ENCODE results near the gene SLC43A2.
"Not testable (repeated sequence)": the region's sequence is repeated elsewhere in the genome, so short reads cannot be mapped to it uniquely, and the experiment has no call there.

Gene SLC43A2

GRCh38 chr17:1627982-1628855 is at the start of gene SLC43A2:
Gene SLC43A2 (minus strand): TSS chr17:1628834. CDS start chr17:1627874, 960 bp downstream.
- peak; percentile 89 for DNase-seq (ENCODE audit: low spot score)

DNA sequence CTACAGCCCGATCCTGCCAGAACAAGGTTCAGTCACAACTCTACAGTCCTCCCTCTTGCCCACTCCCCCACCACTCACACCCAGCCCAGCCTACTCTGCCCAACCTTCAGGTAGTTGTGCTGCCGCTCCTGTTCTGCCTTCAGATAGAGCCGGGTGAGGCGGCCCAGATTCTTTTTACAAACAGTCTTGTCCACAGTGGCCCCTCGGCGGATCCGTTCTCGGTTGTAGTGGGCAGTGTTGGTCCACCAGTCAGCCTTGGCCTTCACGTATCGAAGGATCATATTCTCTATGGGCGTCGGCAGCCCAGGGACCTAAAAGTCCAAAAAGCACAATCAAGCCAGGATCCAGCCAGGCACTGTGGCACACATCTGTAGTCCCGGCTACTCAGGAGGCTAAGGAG is 47.8 kb upstream of the SLC43A2 start:
- no peak for DNase-seq (ENCODE audit: low spot score)

DNA sequence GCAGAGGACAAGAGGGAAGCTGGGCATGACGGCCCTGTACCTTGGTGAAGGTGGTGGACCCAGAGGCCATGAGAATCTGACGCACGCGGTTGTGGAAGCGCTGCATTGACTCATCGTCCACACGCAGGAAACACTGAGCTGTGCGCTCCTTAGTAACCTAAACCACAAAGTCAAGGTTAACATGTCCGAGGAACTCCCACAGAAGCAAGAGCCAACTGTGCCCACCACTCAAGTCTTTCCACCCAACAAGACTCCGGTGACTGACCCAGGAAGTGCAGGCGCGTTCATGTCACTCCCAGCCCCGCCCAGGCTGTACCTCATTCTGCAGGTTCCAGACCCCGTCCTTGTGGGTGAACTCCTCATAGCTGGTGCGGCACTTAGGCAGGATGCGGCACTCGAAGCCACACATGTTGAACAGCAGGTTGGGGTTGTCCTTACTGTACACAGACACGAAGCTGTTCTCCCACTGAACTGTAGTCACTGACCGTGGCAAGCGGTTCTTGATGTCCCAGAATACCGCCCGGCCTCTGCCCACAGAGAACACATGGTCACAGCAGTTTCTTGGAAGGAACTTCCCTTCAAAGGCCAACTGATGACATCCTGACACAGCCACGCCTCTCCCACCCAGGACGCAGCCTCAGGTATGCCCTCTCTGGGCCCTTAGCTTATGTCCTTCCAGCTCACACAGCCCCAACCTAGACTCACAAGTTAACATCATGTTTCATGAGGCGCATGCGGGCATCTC is 44.6 kb upstream of the SLC43A2 start:
- DNase-seq (ENCODE audit: low spot score): peak; percentile 63

DNA sequence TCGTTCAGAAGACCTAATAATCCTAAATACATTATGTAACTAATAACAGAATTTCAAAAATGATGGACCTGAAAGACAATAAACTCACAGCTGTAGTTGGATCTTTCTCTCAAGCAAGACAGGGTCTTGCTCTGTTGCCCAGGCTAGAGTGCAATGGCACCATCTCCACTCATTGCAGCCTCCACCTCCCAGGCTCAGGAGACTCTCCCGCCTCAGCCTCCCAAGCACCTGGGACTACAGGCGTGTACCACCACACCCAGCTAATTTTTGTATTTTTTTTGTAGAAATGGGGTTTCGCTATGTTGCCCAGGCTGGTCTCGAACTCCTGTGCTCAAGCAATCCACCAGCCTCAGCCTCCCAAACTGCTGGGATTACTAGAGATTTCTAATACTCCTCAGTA is 35.3 kb upstream of the SLC43A2 start:
- not testable (repeated sequence) for DNase-seq (ENCODE audit: low spot score)

DNA sequence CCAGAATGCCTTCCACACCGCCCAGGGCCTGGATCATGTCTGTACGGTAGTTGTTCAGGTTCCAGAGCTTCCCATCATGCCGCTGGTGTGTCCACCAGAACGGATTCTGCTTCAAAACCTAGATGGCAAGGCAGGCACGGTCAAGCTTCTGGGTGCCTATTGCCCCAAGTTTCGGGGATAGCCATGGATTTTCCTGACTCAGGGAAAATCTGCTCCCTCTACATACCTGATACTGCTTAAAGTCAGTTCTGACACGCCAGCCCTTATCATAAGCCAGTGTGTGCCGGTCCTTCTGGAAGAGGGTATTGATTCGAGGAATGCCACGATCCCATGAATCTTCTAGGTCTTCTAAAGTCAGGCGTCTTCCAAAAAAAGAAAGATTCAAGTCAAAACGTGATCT is 32.4 kb upstream of the SLC43A2 start:
- no peak for DNase-seq (ENCODE audit: low spot score)

- no peak for DNase-seq (ENCODE audit: low spot score)
Measured at GRCh38 chr17:1658100-1658499, 29.5 kb upstream of the SLC43A2 start.

GRCh38 chr17:1653735-1654134 is 25.1 kb upstream of the SLC43A2 start:
- no peak for DNase-seq (ENCODE audit: low spot score)

DNA sequence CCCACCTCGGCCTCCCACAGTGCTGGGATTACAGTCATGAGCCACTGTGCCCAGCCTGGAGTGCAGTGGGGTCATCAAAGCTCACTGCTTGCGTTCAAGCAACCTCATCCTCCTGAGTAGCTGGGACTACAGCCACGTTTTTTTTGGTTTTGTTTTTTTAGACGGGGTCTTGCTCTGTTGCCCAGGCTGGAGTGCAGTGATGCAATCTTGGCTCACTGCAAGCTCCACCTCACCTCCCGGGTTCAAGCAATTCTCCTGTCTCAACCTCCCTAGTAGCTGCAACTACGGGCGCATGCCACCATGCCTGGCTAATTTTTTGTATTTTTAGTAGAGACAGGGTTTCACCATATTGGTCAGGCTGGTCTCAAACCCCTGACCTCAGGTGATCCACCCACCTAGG is 24.2 kb upstream of the SLC43A2 start:
- DNase-seq (ENCODE audit: low spot score): not testable (repeated sequence)

- no peak for DNase-seq (ENCODE audit: low spot score)
Measured at GRCh38 chr17:1651559-1651844, 22.9 kb upstream of the SLC43A2 start.

GRCh38 chr17:1650731-1651558 is 22.3 kb upstream of the SLC43A2 start:
- DNase-seq (ENCODE audit: low spot score): no peak

GRCh38 chr17:1649844-1650501 is 21.3 kb upstream of the SLC43A2 start, which contains the start of gene RILP:
Gene RILP (minus strand): TSS chr17:1649866. CDS start chr17:1649804, 62 bp downstream.
- DNase-seq (ENCODE audit: low spot score): peak; percentile 85

DNA sequence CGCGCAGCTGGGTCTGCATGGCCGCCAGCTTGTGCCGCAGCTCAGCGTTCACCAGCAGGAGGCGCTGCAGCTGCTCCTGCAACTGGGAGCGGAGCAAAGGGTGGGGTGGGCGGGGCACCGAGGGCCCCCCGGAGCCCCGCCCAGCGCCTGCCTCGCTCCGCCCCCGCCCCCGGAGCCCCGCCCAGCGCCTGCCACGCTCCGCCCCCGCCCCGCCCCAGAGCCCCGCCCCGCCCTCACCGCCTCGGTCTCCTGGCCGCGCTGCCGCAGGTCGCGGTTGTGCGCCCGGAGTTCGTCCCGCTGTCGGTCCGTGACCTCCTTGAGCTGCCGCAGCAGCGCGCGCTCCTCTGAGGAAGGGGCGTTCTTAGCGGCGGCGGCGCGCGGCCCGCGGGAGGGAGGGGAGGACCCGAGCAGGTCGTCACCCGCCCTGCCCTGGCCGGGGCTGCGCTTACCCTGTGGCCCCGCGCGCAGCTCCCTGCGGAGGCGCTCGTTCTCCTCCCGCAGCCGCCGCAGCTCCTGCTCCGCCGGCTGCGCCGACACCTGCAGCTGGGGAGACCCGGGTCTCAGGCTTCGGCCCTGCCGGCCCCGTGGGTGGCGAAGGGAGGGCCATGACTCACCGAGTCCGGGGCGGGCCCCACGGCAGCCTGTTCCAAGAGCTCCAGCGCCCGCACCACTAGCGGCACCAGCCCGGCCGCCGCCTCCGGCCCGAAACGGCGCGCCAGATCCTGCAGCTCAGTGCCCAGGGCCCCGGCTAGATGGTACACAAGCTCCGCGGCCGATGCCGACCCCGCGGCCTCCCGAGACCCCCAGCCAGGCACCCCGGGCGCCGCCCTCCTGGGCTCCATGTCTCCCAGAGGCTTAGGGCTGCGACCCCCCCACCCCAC is 20.6 kb upstream of the SLC43A2 start:
- peak; percentile 90 for DNase-seq (ENCODE audit: low spot score)

DNA sequence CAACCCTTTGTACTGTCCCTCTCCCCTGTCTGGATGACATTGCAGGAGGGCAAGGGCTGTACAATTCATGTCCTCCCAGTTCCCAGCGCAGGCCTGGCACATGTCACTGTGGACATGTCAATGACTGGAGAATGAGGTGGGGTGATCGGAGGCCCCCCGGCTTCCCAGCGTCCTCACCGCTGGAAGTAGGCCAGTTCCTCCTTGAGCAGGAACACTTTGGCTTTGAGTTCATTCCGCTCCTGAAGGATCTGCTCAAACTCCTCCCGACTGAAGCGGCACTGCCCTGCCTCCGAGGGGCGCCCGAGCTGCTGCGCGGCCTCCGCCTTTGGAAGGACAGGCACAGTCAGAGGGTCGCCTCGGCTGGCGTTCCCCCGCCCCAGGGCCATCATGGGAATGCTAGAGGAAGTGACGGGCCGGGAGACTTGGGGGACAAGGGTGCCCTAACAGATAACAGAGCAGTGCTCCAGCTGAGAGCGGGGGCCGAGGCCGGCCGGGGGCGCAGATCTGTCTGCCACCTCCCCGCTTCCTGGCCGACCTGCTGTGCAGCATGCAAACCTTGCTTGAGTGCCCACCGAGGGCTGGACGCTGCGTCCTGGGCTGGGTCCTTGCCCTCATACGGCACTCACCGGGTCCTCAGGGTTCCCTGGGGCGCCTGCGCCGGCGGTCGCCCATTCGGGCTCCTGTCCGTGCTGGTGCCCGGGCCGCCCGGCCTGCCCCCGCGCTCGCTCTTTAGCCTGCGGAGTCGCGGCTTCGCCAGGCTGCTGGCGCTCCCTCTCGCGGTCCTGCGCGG is 19.7 kb upstream of the SLC43A2 start:
- peak; percentile 51 for DNase-seq (ENCODE audit: low spot score)

DNA sequence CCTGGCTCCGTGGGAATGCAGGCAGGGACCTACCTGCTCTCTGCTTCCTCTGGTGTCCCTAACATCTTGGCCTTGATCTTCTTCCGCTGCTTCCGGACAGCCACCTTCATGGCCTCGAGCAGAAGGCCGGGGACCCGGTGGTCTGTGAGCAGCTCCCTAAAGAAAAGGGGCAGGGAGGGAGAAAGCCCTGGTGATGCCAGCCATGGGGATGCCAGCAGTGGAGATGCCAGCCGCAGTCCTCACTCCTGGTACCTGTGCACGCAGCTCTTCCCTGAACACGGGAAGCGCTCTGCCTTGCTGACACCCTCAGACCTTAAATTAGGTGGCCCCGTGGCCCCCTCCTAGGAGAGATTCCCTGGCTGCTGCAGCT is 19.2 kb upstream of the SLC43A2 start:
- DNase-seq (ENCODE audit: low spot score): no peak

GRCh38 chr17:1646199-1646875 is 17.7 kb upstream of the SLC43A2 start:
- DNase-seq (ENCODE audit: low spot score): no peak

DNA sequence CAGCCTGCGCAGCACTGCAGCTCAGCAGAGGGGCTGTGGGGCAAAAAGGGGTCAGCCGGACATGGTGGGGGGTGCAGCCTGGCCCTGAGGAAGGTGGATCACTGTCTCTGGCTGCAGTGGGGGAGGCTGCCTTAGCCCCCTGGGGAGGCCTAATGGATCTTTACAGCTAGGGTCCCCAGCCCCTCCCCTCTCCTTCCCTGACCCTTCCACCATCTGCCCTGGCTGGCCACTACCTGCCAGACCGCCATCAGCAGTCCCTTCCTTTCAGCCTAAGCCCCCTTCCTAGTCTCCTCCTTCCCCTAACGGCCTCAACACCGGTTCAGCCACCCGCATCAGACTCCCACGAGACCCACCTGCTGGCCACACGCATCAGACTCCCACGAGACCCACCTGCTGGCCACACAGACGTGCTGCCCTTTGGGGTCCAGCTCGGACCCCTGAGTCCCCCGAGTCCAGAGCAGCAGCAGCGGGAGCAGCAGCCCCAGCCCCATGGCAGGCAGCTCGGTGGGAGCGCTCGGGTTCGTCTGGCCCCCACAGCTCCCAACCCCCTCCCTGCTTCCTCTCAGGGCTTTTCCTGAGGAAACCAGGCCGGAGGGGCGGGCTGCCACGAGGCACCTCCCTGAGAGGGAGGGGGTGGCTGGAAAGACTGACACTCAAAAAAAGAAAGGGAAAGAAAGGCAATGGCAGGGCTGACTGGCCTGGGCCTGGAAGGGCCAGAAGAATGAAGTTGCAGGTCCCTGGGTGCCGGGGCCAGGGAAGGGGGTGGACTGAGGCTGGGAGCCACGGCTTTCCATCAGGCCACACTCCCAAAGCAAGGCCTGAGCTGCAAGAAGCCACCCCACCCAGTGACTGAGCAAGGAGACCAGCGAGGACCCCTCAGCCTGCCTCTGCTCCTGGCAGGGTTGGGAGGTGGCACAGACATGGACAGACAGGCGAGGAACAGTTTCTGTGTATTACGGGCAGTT is 16.9 kb upstream of the SLC43A2 start, which contains the start of gene SCARF1:
Gene SCARF1, minus strand, starts transcription at position 526 of the 965 bp plus-strand sequence. Its CDS starts 35 bp downstream, at position 491.
- no peak for DNase-seq (ENCODE audit: low spot score)

DNA sequence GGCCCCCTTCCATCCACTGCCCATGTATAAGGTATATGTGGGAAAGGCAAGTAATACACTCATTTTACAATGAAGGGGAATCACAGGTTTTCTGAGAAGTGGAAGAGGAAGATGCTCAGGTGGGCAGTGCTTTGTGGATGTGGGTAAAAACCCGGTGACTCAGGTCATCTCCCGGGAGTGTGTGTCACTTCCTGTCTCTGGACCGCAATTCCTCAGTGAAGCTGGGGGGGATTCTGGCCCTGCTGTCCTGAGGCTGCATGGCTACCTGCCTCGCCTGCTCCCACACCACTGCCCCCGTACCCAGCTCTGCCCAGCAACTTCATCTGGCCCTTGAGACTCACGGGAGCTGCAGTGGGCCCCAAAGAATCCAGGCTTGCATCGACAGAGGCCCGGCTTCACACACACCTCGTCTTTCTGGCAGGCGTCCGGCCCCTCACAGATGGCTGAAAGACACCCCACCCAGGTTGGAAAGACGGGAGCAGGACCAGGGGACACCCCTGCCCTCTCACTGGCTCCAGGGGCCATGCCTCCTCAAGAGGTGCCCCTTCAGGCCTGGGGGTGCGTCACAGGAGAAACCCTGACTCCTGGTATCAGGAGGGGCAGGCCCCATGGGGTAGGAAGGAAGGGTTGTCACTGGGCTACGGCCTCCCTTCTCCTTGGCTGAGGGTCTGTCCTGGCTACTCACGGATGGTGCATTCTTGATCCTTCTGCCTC is 16.0 kb upstream of the SLC43A2 start:
- DNase-seq (ENCODE audit: low spot score): no peak
